Motor neuron (in vitro differentiated cells): Measurements from ENCODE around the gene BZW2. TPM values are rescaled to one million over a fixed set of nuclear protein-coding genes. Genes with fewer than 3 reads are reported as not detected.
A peak's percentile ranks its signal among the peaks of the same experiment; 100 is the strongest.
"Not testable (repeated sequence)": the region's sequence is repeated elsewhere in the genome, so short reads cannot be mapped to it uniquely, and the experiment has no call there.

Experiments
- ATAC-seq, 8 experiments: fragments of 200-7000 bp; cut with Tn5 transposase; replicated peaks in 6 of 8; 2 replicates each; pipeline ENCODE4 v1.8.0; 2021; ENCODE audit warnings: mild to moderate bottlenecking in 8 of 8, moderate library complexity in 8 of 8
- H3K27ac ChIP-seq, 2 donors: fragments of 250-450 bp; sonication (Bioruptor Pico); 2 replicates each; pipeline ENCODE4 v1.9.0; 2021; ENCODE audit warnings: antibody characterized with exemption in 2 of 2, mild to moderate bottlenecking in 2 of 2, moderate library complexity in 1 of 2
- H3K4me1 ChIP-seq, 2 donors: fragments of 250-450 bp; sonication (Bioruptor Pico); replicated peaks in 1 of 2; 2 replicates each; pipeline ENCODE4 v1.6.1; 2021; ENCODE audit warnings: antibody characterized with exemption in 2 of 2, mild to moderate bottlenecking in 2 of 2, moderate library complexity in 1 of 2
- H3K4me3 ChIP-seq, 5 donors: fragments of 250-450 bp; sonication (Bioruptor Pico); 2 replicates each; pipeline ENCODE4 v1.9.0; 2021; ENCODE audit warnings: antibody characterized with exemption in 5 of 5, mild to moderate bottlenecking in 5 of 5, moderate library complexity in 4 of 5
- whole genome bisulfite sequencing, 10 experiments: fragments of 450-650 bp; shearing (Covaris generic); methylation state at CpG; one replicate each; pipeline ENCODE4 v1.0.0; 2022; 5-methylcytosine and 5-hydroxymethylcytosine counted together
- in situ Hi-C, 9 experiments: fragments of 400-800 bp; cut with MboI; loops; one replicate each; pipeline ENCODE4 v1.15.0; 2021; ENCODE audit warnings: low sequenced_read_pairs in 9 of 9, low pct_unique_long_range_greater_than_20kb in 2 of 9; ENCODE audit not compliant: unreplicated experiment in 9 of 9
- total RNA-seq, 8 experiments: library from RNA; unstranded; fragments of 300-600 nt; gene quantifications; 2 replicates each; pipeline versions ENCODE4 v1.2.3 to v1.2.4, GENCODE V29; 2022

Gene BZW2
- total RNA-seq, 8 experiments from 2014 or later, result 32.3 to 194 (median 111) TPM

DNA sequence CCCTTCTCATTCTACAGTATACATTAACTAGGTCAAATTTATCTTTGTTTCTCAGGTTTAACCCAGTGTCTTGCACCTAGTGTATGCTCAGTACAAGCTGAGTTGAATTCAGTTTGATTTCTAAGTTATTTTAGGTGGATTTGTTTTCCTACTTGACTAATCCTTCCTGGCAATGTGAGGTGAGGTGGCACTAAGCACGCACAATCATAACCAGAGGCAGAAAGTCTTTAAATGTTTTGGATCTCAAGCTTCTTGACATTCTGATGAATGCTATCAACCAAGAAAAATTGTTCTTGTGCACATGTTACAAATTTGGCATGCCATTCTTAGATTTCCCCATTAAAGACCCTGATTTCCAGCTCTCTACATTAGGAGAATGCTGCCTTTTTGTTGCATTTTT, 3.2 kb downstream of the BZW2 start:
- in situ Hi-C loops, result no loop called here
- 71 to 100% (median 83%) methylated on average over 1 of the region's 1 CpG for WGBS, 10 experiments
- Histone ChIP-seq H3K4me3 (peak overlapping the region in 4 of 5 donors; percentile 15 to 99 (median 87)), H3K27ac (peak overlapping the region in 1 of 2 donors; percentile 15), H3K4me1 (peaks cover 7 to 28% of the 10 kb centered on the region in 2 donors)
- ATAC-seq, result no peak

DNA sequence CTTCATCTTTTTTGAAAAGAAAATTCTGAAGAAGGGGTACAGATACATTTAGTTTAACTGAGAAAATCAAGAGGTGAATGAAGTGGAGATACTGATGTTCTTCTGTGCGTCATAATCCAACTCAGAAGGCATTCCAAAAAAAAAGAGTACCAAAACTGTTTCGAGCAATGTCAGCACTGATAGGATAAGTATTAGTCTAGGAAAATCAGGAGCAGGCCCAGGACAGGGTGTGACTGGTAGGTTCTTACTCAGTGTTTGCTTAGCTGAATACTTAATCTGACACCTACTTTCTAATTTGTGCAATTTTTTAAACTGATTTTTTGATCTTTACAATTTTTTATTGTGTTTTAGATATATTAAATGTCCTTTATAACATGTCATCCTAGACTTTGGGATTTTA, 4.3 kb downstream of the BZW2 start:
- WGBS, 10 experiments, result 73 to 100% (median 96%) methylated on average over 2 of the region's 2 CpGs; no CpG with 5 or more reads in 2 of the 10 experiments
- Histone ChIP-seq H3K4me1 (peaks cover 7 to 26% of the 10 kb centered on the region in 2 donors), H3K27ac (no peak overlapping the region), H3K4me3 (no peak overlapping the region)
- no peak for ATAC-seq
- in situ Hi-C loops, result no loop called here

DNA sequence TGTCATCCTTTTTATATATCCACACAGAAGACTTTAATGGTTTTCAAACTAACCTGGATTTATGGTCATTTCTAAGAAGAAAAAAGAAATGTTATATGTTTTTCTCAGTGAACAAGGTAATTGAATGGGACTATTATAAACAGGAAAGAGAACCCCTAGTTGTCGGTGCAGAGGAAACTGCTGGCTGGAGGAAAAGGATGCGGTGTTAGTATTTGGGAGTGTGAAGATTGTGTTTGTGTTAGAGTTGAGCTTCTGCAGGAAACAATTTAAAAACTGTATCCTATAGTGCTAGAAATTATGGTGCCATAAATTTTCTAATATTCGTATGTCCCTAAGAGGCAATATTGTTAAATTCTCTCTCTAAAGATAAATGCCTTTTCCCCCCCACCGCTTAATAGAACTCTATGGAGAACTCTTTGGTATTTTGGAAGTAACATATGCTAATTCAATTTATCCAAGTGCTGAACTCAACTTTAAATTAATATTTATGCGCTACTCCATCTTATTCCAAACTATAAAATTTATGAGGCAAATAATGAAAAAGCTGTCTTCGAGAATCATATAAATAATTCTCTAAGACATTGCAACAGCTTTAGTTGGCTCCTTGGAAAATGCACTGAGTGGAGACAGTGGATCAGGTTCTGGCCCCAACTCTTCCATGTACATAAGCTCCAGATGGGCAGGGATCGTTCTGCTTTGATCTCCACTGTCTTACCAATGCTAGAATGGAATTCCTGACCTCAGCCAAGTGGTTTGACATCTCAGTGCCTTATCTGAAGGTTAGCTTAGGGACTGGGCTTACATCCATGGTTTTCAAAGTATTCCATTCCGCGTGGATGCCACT, 5.6 kb downstream of the BZW2 start:
- in situ Hi-C loops, result no loop called here
- peaks cover 7 to 26% of the 10 kb centered on the region in 2 donors for H3K4me1 ChIP-seq
- 82 to 100% (median 94%) methylated on average over 2 to 9 of the region's 9 CpGs for WGBS, 10 experiments
- no peak for ATAC-seq
- no peak overlapping the region for H3K27ac ChIP-seq
- no peak overlapping the region for H3K4me3 ChIP-seq

- no peak overlapping the region for H3K27ac ChIP-seq
- H3K4me3 ChIP-seq, result no peak overlapping the region
- ATAC-seq, result no peak
- in situ Hi-C loops, result no loop called here
- H3K4me1 ChIP-seq, result peaks cover 7 to 26% of the 10 kb centered on the region in 2 donors
- WGBS, 10 experiments, result 27 to 100% (median 89%) methylated on average over 1 to 7 of the region's 7 CpGs
Measured at GRCh38 chr7:16652240-16652583, 6.2 kb downstream of the BZW2 start.

DNA sequence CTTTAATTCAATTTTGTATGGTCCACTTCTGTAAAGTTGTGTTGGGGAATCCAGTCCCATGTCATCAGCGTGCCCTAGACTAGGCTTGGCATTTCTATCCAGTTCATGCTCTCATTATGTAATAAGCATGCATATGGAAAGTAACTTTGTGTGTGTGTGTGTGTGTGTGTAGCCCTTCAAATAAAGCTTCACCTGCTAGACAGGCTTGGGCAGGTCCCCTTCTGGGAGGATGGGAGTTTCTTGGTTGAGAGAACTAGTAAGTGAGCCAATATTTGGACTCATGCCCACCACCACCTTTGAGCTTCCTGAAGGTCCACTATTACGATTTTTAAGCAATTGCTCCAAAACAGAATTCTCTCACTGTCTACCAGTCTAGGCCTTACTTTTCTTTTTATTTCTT, 6.9 kb downstream of the BZW2 start:
- H3K27ac ChIP-seq, result no peak overlapping the region
- peak in 1 of 8 experiments; percentile 11 for ATAC-seq
- WGBS, 10 experiments, result 67 to 100% (median 100%) methylated on average over 1 to 2 of the region's 2 CpGs
- in situ Hi-C loops, result no loop called here
- no peak overlapping the region for H3K4me3 ChIP-seq
- peaks cover 8 to 26% of the 10 kb centered on the region in 2 donors for H3K4me1 ChIP-seq

- ATAC-seq, result no peak
- in situ Hi-C loops, result no loop called here
- H3K4me3 ChIP-seq, result no peak overlapping the region
- H3K27ac ChIP-seq, result no peak overlapping the region
- peaks cover 4 to 8% of the 10 kb centered on the region in 2 donors for H3K4me1 ChIP-seq
Measured at GRCh38 chr7:16655394-16655793, 9.4 kb downstream of the BZW2 start.

GRCh38 chr7:16656141-16656540, 10.2 kb downstream of the BZW2 start:
- Histone ChIP-seq H3K4me1 (peaks cover 11 to 14% of the 10 kb centered on the region in 2 donors), H3K27ac (no peak overlapping the region), H3K4me3 (no peak overlapping the region)
- in situ Hi-C loops, result no loop called here
- ATAC-seq, result no peak
- whole genome bisulfite sequencing, 10 experiments, result 86 to 100% (median 100%) methylated on average over 1 of the region's 1 CpG; no CpG with 5 or more reads in 5 of the 10 experiments

DNA sequence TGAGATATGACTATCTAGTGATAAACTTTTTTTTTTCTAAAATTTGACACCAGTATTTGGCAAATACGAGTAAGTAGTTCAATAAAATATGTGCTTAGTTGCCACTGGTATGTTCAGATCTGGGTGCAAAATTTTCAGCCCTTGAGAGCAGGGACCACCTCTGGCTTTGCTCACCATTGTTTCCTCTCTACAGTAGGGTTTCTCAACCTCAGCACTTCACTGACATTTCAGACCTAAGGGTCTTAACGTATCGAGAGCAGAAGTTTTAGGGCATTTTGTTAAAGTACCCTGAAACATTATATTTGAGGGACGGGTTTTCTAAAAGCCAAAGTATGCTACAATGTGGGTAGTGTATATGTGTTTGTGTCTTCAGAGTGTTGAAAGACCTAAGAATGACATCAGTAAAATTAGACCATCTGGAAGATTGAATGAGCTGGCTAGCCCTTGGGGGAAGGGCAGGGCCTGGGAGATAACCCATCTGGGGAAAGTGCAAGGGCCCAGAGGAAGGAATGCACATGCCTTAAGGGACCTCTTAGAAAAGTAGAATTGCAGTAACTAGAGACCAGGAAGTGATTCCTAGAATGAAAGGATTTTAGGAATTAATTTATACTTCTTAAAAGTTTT, 11.8 kb downstream of the BZW2 start:
- H3K4me1 ChIP-seq, result peaks cover 8 to 14% of the 10 kb centered on the region in 2 donors
- in situ Hi-C loops, result no loop called here
- WGBS, 10 experiments, result 33 to 86% (median 74%) methylated on average over 1 to 4 of the region's 4 CpGs; no CpG with 5 or more reads in 1 of the 10 experiments
- no peak overlapping the region for H3K4me3 ChIP-seq
- peak; percentile 21 to 93 (median 44) for ATAC-seq
- no peak overlapping the region for H3K27ac ChIP-seq

- H3K4me3 ChIP-seq, in situ Hi-C loops, H3K27ac ChIP-seq, ATAC-seq: not testable (repeated sequence)
- 60 to 100% (median 94%) methylated on average over 1 to 5 of the region's 8 CpGs; no CpG with 5 or more reads in 1 of the 10 experiments for WGBS, 10 experiments
- H3K4me1 ChIP-seq, result peaks cover 11 to 14% of the 10 kb centered on the region in 2 donors
Measured at GRCh38 chr7:16659854-16660497, 14.0 kb downstream of the BZW2 start.

GRCh38 chr7:16660702-16661464, 14.9 kb downstream of the BZW2 start:
- Histone ChIP-seq H3K4me1 (peaks cover 11 to 14% of the 10 kb centered on the region in 2 donors), H3K27ac (no peak overlapping the region), H3K4me3 (no peak overlapping the region)
- 53 to 87% (median 63%) methylated on average over 3 to 5 of the region's 5 CpGs for WGBS, 10 experiments
- in situ Hi-C loops, result no loop called here
- peak; percentile 27 to 62 (median 52) for ATAC-seq

GRCh38 chr7:16661924-16662323, 15.9 kb downstream of the BZW2 start:
- Histone ChIP-seq H3K4me1 (peaks cover 11 to 14% of the 10 kb centered on the region in 2 donors), H3K4me3 (no peak overlapping the region), H3K27ac (no peak overlapping the region)
- peak in 1 of 8 experiments; percentile 22 for ATAC-seq
- in situ Hi-C loops, result no loop called here
- 71 to 100% (median 100%) methylated on average over 1 of the region's 1 CpG; no CpG with 5 or more reads in 4 of the 10 experiments for WGBS, 10 experiments

DNA sequence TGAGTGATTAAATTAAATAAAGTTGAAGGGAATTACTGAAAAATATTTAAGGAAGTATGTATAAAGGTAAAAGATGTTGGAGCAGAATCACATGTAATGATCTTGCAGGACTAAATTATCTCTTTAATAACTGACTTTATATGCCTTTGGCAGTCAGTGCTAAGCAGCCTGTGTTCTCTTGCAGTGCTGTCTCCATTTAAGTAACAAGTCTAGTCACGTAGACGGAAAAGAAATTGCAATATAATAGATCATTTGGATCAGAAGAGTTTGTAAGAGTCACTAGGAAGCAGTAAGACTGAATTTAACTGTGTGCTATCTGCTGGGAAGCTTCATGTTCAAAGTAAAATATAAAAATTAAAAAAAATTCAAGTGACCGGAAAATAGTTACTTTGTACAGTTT, 21.4 kb downstream of the BZW2 start:
- no peak overlapping the region for H3K4me3 ChIP-seq
- in situ Hi-C loops, result no loop called here
- H3K4me1 ChIP-seq, result peaks cover 0 to 3% of the 10 kb centered on the region in 2 donors
- H3K27ac ChIP-seq, result no peak overlapping the region
- peak in 1 of 8 experiments; percentile 37 for ATAC-seq
- WGBS, 10 experiments, result 86 to 100% (median 97%) methylated on average over 1 to 3 of the region's 3 CpGs
